SU-DHL-6 (cell line): ENCODE results near the gene INMT.
A peak's percentile ranks its signal among the peaks of the same experiment; 100 is the strongest.

Source experiments
- H2AFZ ChIP-seq: fragments of 200-600 bp; sonication (generic); 2 replicates; pipeline ENCODE4 v1.6.1; 2014; ENCODE audit warnings: low read depth, mild to moderate bottlenecking, moderate library complexity, mixed read lengths, antibody characterized with exemption, low read length; ENCODE audit not compliant: severe bottlenecking
- H3F3A ChIP-seq: fragments of 200-600 bp; shearing (Covaris generic); 2 replicates; pipeline ENCODE4 v1.6.0; 2016; ENCODE audit warnings: antibody characterized with exemption, mild to moderate bottlenecking; ENCODE audit not compliant: insufficient read depth
- H3K27ac ChIP-seq: fragments of 200-600 bp; sonication (generic); 2 replicates; pipeline ENCODE4 v1.5.1; 2016; ENCODE audit warnings: low read depth, mild to moderate bottlenecking, low read length, moderate library complexity, mixed read lengths
- H3K27me3 ChIP-seq: fragments of 200-600 bp; sonication (generic), shearing (Covaris generic); 2 replicates; pipeline ENCODE4 v1.6.0; 2014; ENCODE audit warnings: mild to moderate bottlenecking, low read length
- H3K36me3 ChIP-seq: fragments of 200-600 bp; sonication (generic); 2 replicates; pipeline ENCODE4 v1.6.1; 2014; ENCODE audit warnings: mild to moderate bottlenecking, low read length, mixed read lengths
- H3K4me2 ChIP-seq: fragments of 300-600, 200-600 bp; shearing (Covaris generic), sonication (generic); 2 replicates; pipeline ENCODE4 v1.6.0; 2014; ENCODE audit warnings: low read length, low read depth, mild to moderate bottlenecking; ENCODE audit not compliant: poor library complexity, severe bottlenecking
- H3K4me3 ChIP-seq: fragments of 200-600 bp; sonication (generic); 2 replicates; pipeline ENCODE4 v1.5.1; 2014; ENCODE audit warnings: antibody characterized with exemption, low read length, mild to moderate bottlenecking, mixed read lengths; ENCODE audit not compliant: insufficient read depth, poor library complexity, severe bottlenecking
- H3K79me2 ChIP-seq: fragments of 200-600 bp; sonication (generic); 2 replicates; pipeline ENCODE4 v1.6.1; 2014; ENCODE audit warnings: mild to moderate bottlenecking, low read length, moderate library complexity; ENCODE audit not compliant: insufficient read depth
- H3K9ac ChIP-seq: fragments of 200-600 bp; sonication (generic); 2 replicates; pipeline ENCODE4 v1.7.0; 2014; ENCODE audit warnings: mild to moderate bottlenecking, low read length
- H3K9me2 ChIP-seq: fragments of 200-600 bp; sonication (generic); replicated peaks from 2 replicates; pipeline ENCODE4 v1.6.1; 2014; ENCODE audit warnings: low read length; ENCODE audit not compliant: insufficient read depth
- H3K9me3 ChIP-seq: fragments of 200-600 bp; sonication (generic); 2 replicates; pipeline ENCODE4 v1.6.1; 2014; ENCODE audit warnings: low read length, mixed read lengths; ENCODE audit not compliant: insufficient read depth
- H4K20me1 ChIP-seq: fragments of 200-600 bp; sonication (generic); 2 replicates; pipeline ENCODE4 v1.6.1; 2014; ENCODE audit warnings: low read depth, mild to moderate bottlenecking, antibody characterized with exemption, low read length, moderate library complexity, mixed read lengths
- CTCF ChIP-seq: fragments of 200-600 bp; sonication (generic); IDR thresholded peaks from one replicate; pipeline ENCODE4 v1.5.1; 2017; ENCODE audit warnings: antibody characterized with exemption, mild to moderate bottlenecking, low read length, moderate library complexity; ENCODE audit not compliant: insufficient read depth, poor library complexity, severe bottlenecking
- EZH2phosphoT487 ChIP-seq: fragments of 200-600 bp; sonication (generic), shearing (Covaris generic); conservative IDR thresholded peaks from 2 replicates; pipeline ENCODE4 v1.6.1; 2018; ENCODE audit warnings: mild to moderate bottlenecking, antibody characterized with exemption, low read length, moderate library complexity, mixed read lengths

Gene INMT

GRCh38 chr7:30722671-30723070, 29.3 kb upstream of the INMT start:
- Histone ChIP-seq H3K4me3 (no peak overlapping the region), H3K9me2 (no peaks in the 10 kb centered on the region), H3K27me3 (no peaks in the 10 kb centered on the region), H3K4me2 (no peak overlapping the region), H3K9me3 (peaks cover 8% of the 10 kb centered on the region; the same call in 1 of the 2 replicates), H2AFZ (no peak overlapping the region), H3K36me3 (no peaks in the 10 kb centered on the region), H3F3A (no peaks in the 10 kb centered on the region), H3K27ac (no peak overlapping the region), H3K79me2 (no peaks in the 10 kb centered on the region), H3K9ac (no peak overlapping the region), H4K20me1 (no peaks in the 10 kb centered on the region)
- TF ChIP-seq CTCF (no peak), EZH2phosphoT487 (no peak)

GRCh38 chr7:30723776-30724175, 28.2 kb upstream of the INMT start:
- no peaks in the 10 kb centered on the region for H3F3A ChIP-seq
- TF ChIP-seq EZH2phosphoT487 (no peak), CTCF (no peak)
- H2AFZ ChIP-seq = no peak overlapping the region
- no peaks in the 10 kb centered on the region for H3K36me3 ChIP-seq
- no peaks in the 10 kb centered on the region for H3K27me3 ChIP-seq
- H3K9ac ChIP-seq = no peak overlapping the region
- no peak overlapping the region for H3K4me3 ChIP-seq
- H3K27ac ChIP-seq = no peak overlapping the region
- H3K9me2 ChIP-seq = no peaks in the 10 kb centered on the region
- H3K79me2 ChIP-seq = no peaks in the 10 kb centered on the region
- no peaks in the 10 kb centered on the region for H3K9me3 ChIP-seq
- H3K4me2 ChIP-seq = no peak overlapping the region
- no peaks in the 10 kb centered on the region for H4K20me1 ChIP-seq

- Histone ChIP-seq H3K79me2 (no peaks in the 10 kb centered on the region), H3K9me2 (no peaks in the 10 kb centered on the region), H3F3A (no peaks in the 10 kb centered on the region), H4K20me1 (no peaks in the 10 kb centered on the region), H3K27me3 (no peaks in the 10 kb centered on the region), H3K4me2 (peak overlapping the region; percentile 6), H3K27ac (no peak overlapping the region), H3K9me3 (no peaks in the 10 kb centered on the region), H3K4me3 (no peak overlapping the region), H2AFZ (no peak overlapping the region), H3K9ac (no peak overlapping the region), H3K36me3 (no peaks in the 10 kb centered on the region)
- TF ChIP-seq CTCF = no peak
- no peak for TF ChIP-seq EZH2phosphoT487
Observed at GRCh38 chr7:30726296-30727006, 25.5 kb upstream of the INMT start.
